Body of pancreas (tissue), 4 donors: ENCODE results near the gene EML3.

Source experiments
- POLR2A ChIP-seq, 3 donors: fragments of 450-650 bp; IDR thresholded peaks; one replicate each; pipeline ENCODE4 v1.6.1; 2016; ENCODE audit warnings: antibody characterized with exemption in 3 of 3, mild to moderate bottlenecking in 2 of 3
- TF ChIP-seq, protein P1 (sequence below), 7 experiments: fragments of 450-650 bp in 4 of 7; fragments of 200-600 bp in 3 of 7; sonication (generic) in 3 of 7; IDR thresholded peaks; one replicate each; pipeline ENCODE4 v1.5.1; 2016 to 2019; ENCODE audit warnings: antibody characterized with exemption in 7 of 7

DNA sequence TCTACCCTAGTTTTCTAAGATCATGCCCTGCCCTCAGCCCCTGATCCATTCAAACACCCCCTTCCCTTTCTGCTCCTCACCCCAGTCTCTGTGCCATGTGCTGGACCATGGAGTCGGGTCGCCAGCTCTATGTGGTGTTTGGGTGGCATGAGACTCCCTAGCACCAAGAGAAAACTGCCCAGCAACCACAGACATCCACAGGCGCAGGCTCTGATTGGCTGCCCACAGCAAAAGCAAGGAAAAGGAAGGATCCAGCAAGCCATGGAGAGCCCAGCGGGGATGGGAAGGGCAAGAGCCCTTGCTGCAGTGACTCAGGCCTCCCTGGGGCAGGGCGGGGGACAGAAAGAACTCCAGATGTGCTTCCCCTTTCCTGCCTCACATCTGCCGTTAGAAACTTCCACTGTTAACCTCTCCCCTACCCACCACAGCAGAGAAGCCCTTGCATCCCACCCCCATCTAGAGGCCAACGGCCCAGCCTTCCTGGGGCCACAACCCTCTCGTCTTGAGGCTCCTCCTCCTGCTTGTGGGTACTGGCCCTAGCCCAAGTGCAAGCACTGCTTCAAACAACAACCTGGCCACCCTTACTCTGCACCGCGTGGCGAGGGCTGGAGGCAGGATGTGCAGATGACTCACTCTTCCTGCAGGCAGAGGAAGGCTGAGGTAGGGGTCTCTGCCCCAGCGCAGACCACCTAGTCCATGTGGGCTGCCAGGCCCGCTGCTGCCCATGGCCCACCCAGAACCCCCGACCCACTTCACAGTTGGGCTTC is 56.3 kb downstream of the EML3 start:
- TF ChIP-seq, protein P1, sequence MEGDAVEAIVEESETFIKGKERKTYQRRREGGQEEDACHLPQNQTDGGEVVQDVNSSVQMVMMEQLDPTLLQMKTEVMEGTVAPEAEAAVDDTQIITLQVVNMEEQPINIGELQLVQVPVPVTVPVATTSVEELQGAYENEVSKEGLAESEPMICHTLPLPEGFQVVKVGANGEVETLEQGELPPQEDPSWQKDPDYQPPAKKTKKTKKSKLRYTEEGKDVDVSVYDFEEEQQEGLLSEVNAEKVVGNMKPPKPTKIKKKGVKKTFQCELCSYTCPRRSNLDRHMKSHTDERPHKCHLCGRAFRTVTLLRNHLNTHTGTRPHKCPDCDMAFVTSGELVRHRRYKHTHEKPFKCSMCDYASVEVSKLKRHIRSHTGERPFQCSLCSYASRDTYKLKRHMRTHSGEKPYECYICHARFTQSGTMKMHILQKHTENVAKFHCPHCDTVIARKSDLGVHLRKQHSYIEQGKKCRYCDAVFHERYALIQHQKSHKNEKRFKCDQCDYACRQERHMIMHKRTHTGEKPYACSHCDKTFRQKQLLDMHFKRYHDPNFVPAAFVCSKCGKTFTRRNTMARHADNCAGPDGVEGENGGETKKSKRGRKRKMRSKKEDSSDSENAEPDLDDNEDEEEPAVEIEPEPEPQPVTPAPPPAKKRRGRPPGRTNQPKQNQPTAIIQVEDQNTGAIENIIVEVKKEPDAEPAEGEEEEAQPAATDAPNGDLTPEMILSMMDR (IDR thresholded peaks at IDR 0.05), result no peak
- no peak for TF ChIP-seq POLR2A (IDR thresholded peaks at IDR 0.05)
